ENCODE measurements around the gene ARAP2.

ARAP2 gene

GRCh38 chr4:36244257-36245082 lies at the start of gene ARAP2:
TSS of gene ARAP2 (minus strand) at chr4:36244514. CDS start at chr4:36229486, 15,028 bp downstream.
- no peak for DNase-seq (ENCODE audit: low spot score)

GRCh38 chr4:36292556-36293188 lies 48.4 kb upstream of the ARAP2 start:
- DNase-seq (ENCODE audit: low spot score): no peak

GRCh38 chr4:36290641-36291040 lies 46.3 kb upstream of the ARAP2 start:
- DNase-seq (ENCODE audit: low spot score): no peak

- no peak for DNase-seq (ENCODE audit: low spot score)
Observed at GRCh38 chr4:36288731-36289426, 44.6 kb upstream of the ARAP2 start.

- no peak for DNase-seq (ENCODE audit: low spot score)
Observed at GRCh38 chr4:36286481-36286871, 42.2 kb upstream of the ARAP2 start.

- DNase-seq (ENCODE audit: low spot score): no peak
Observed at GRCh38 chr4:36285784-36286480, 41.6 kb upstream of the ARAP2 start.

- DNase-seq (ENCODE audit: low spot score): no peak
Observed at GRCh38 chr4:36283912-36284465, 39.7 kb upstream of the ARAP2 start.

- no peak for DNase-seq (ENCODE audit: low spot score)
Observed at GRCh38 chr4:36282503-36283030, 38.3 kb upstream of the ARAP2 start.

GRCh38 chr4:36281384-36282106 lies 37.2 kb upstream of the ARAP2 start, which contains the start of gene DTHD1:
TSS of gene DTHD1 (plus strand) at chr4:36281616. CDS start at chr4:36281759, 143 bp downstream.
- DNase-seq (ENCODE audit: low spot score): no peak

GRCh38 chr4:36280555-36280954 lies 36.2 kb upstream of the ARAP2 start:
- no peak for DNase-seq (ENCODE audit: low spot score)

- DNase-seq (ENCODE audit: low spot score): no peak
Observed at GRCh38 chr4:36278789-36279188, 34.5 kb upstream of the ARAP2 start.

GRCh38 chr4:36277533-36277932 lies 33.2 kb upstream of the ARAP2 start:
- no peak for DNase-seq (ENCODE audit: low spot score)

GRCh38 chr4:36274158-36274557 lies 29.8 kb upstream of the ARAP2 start:
- no peak for DNase-seq (ENCODE audit: low spot score)

GRCh38 chr4:36273276-36273675 lies 29.0 kb upstream of the ARAP2 start:
- no peak for DNase-seq (ENCODE audit: low spot score)

GRCh38 chr4:36269533-36270173 lies 25.3 kb upstream of the ARAP2 start:
- no peak for DNase-seq (ENCODE audit: low spot score)

- no peak for DNase-seq (ENCODE audit: low spot score)
Observed at GRCh38 chr4:36269101-36269500, 24.8 kb upstream of the ARAP2 start.

GRCh38 chr4:36267486-36268268 lies 23.4 kb upstream of the ARAP2 start:
- DNase-seq (ENCODE audit: low spot score): no peak

- DNase-seq (ENCODE audit: low spot score): no peak
Observed at GRCh38 chr4:36264207-36264826, 20.0 kb upstream of the ARAP2 start.

- DNase-seq (ENCODE audit: low spot score): no peak
Observed at GRCh38 chr4:36260731-36261130, 16.4 kb upstream of the ARAP2 start.

Measured in AG08395 (cell line).